HepG2 (cell line): ENCODE measurements around the gene TMEM116.

Experiments
- ATF2 ChIP-seq: sonication (generic); formaldehyde crosslinking; IDR thresholded peaks from 2 replicates; pipeline ENCODE4 v1.4.0; 2020; ENCODE audit warnings: missing genetic modification reagents
- BHLHE40 ChIP-seq: IDR thresholded peaks from 2 replicates; pipeline ENCODE4 v1.6.1; 2011; ENCODE audit warnings: low read length, improper control_type of control experiment
- CTCF ChIP-seq: sonication (generic); formaldehyde crosslinking; IDR thresholded peaks from 2 replicates; pipeline ENCODE4 v1.5.0; 2020; ENCODE audit warnings: mild to moderate bottlenecking, missing genetic modification reagents, moderate library complexity
- MLX ChIP-seq: IDR thresholded peaks from 2 replicates; pipeline ENCODE4 v1.6.1; 2016
- NFE2 ChIP-seq: sonication (generic); formaldehyde crosslinking; IDR thresholded peaks from 2 replicates; pipeline ENCODE4 v1.4.0; 2020; ENCODE audit warnings: missing genetic modification reagents
- POLR2A ChIP-seq, 2 experiments: IDR thresholded peaks; 2 replicates each; pipeline ENCODE4 v1.6.1; 2011; ENCODE audit warnings: low read depth in 2 of 2, low read length in 2 of 2, mild to moderate bottlenecking in 1 of 2, moderate library complexity in 1 of 2; ENCODE audit not compliant: insufficient read depth in 1 of 2
- SNAPC5 ChIP-seq: sonication (generic); formaldehyde crosslinking; IDR thresholded peaks from 2 replicates; pipeline ENCODE4 v1.8.1; 2023; ENCODE audit warnings: mild to moderate bottlenecking, missing genetic modification reagents, borderline replicate concordance
- SP1 ChIP-seq, 2 experiments: fragments of 450-650 bp in 1 of 2; sonication (generic) in 1 of 2; formaldehyde crosslinking in 1 of 2; IDR thresholded peaks; 2 replicates each; pipeline versions ENCODE4 v1.4.0 to v1.6.1; 2016 to 2020; ENCODE audit warnings: missing genetic modification reagents in 1 of 2
- SP140L ChIP-seq: sonication (generic); formaldehyde crosslinking; IDR thresholded peaks from 2 replicates; pipeline ENCODE4 v1.4.0; 2020; ENCODE audit warnings: missing genetic modification reagents, borderline replicate concordance
- SSRP1 ChIP-seq: IDR thresholded peaks from 2 replicates; pipeline ENCODE4 v1.6.1; 2016; ENCODE audit warnings: control low read depth
- ZNF350 ChIP-seq: sonication (generic); formaldehyde crosslinking; IDR thresholded peaks from 2 replicates; pipeline ENCODE4 v1.4.0; 2020; ENCODE audit warnings: mild to moderate bottlenecking, low read depth, missing genetic modification reagents, borderline replicate concordance
- ZNF782 ChIP-seq: sonication (generic); formaldehyde crosslinking; IDR thresholded peaks from 2 replicates; pipeline ENCODE4 v1.4.0; 2020; ENCODE audit warnings: missing genetic modification reagents, mild to moderate bottlenecking, borderline replicate concordance

GRCh38 chr12:112004041-112004440 lies 8.9 kb downstream of the TMEM116 start:
- no peak for TF ChIP-seq SNAPC5 (CRISPR knock-in tag)
- TF ChIP-seq BHLHE40 = no peak
- no peak for TF ChIP-seq NFE2 (CRISPR knock-in tag)
- TF ChIP-seq POLR2A (IDR thresholded peaks at IDR 0.05; ENCODE audit: insufficient read depth in 1 of 2, low read depth in 2 of 2, low read length in 2 of 2) = no peak
- TF ChIP-seq SP140L (CRISPR knock-in tag) = no peak
- TF ChIP-seq CTCF (CRISPR knock-in tag) = no peak
- no peak for TF ChIP-seq ZNF350 (CRISPR knock-in tag)
- TF ChIP-seq SP1 (IDR thresholded peaks at IDR 0.05) = no peak
- no peak for TF ChIP-seq SP1 (CRISPR knock-in tag; IDR thresholded peaks at IDR 0.05)
- no peak for TF ChIP-seq ATF2 (CRISPR knock-in tag)
- TF ChIP-seq MLX (CRISPR knock-in tag) = no peak
- no peak for TF ChIP-seq ZNF782
- TF ChIP-seq SSRP1 (CRISPR knock-in tag) = no peak
